Progenitor cell of endocrine pancreas (in vitro differentiated cells): ENCODE data around the gene NXPE3. TPM values are rescaled to one million over a fixed set of nuclear protein-coding genes. Genes with fewer than 3 reads are reported as not detected.

Experiments
- DNase-seq: peaks from one replicate; pipeline ENCODE4 v3.0.0; 2021; ENCODE audit warnings: low spot score; ENCODE audit not compliant: unreplicated experiment
- H3K27ac Mint-ChIP-seq: 2 replicates; pipeline ENCODE4 v1.8.0; 2021; ENCODE audit warnings: mild to moderate bottlenecking, moderate library complexity, mixed read lengths
- H3K27me3 Mint-ChIP-seq: 2 replicates; pipeline ENCODE4 v1.8.0; 2021; ENCODE audit warnings: mixed read lengths
- H3K36me3 Mint-ChIP-seq: 2 replicates; pipeline ENCODE4 v1.8.0; 2022; ENCODE audit warnings: mixed read lengths; ENCODE audit not compliant: insufficient read depth
- H3K4me1 Mint-ChIP-seq: 2 replicates; pipeline ENCODE4 v1.8.0; 2021; ENCODE audit warnings: low read depth, mixed read lengths
- H3K4me3 Mint-ChIP-seq: 2 replicates; pipeline ENCODE4 v1.8.0; 2021; ENCODE audit warnings: low read depth, mild to moderate bottlenecking, moderate library complexity, mixed read lengths
- H3K9me3 Mint-ChIP-seq: 2 replicates; pipeline ENCODE4 v1.8.0; 2021; ENCODE audit warnings: low read depth, mixed read lengths
- total RNA-seq: library from RNA; stranded (reverse); gene quantifications from 2 replicates; pipeline ENCODE4 v1.2.1, GENCODE V29; 2021
- TF ChIP-seq, protein P1 (sequence below): fragments of 200-600 bp; sonication (generic); IDR thresholded peaks from one replicate; pipeline ENCODE4 v1.5.0; 2021; ENCODE audit warnings: antibody characterized with exemption, mild to moderate bottlenecking; ENCODE audit not compliant: unreplicated experiment

The NXPE3 gene
- total RNA-seq, 1 donor from 2014 or later, result 6.4 TPM

GRCh38 chr3:101867511-101867910, 88.5 kb downstream of the NXPE3 start:
- no peak for DNase-seq
- H3K27me3 Mint-ChIP-seq, result no peaks in the 10 kb centered on the region
- no peak overlapping the region for H3K4me3 Mint-ChIP-seq
- no peaks in the 10 kb centered on the region for H3K36me3 Mint-ChIP-seq
- TF ChIP-seq, protein P1, sequence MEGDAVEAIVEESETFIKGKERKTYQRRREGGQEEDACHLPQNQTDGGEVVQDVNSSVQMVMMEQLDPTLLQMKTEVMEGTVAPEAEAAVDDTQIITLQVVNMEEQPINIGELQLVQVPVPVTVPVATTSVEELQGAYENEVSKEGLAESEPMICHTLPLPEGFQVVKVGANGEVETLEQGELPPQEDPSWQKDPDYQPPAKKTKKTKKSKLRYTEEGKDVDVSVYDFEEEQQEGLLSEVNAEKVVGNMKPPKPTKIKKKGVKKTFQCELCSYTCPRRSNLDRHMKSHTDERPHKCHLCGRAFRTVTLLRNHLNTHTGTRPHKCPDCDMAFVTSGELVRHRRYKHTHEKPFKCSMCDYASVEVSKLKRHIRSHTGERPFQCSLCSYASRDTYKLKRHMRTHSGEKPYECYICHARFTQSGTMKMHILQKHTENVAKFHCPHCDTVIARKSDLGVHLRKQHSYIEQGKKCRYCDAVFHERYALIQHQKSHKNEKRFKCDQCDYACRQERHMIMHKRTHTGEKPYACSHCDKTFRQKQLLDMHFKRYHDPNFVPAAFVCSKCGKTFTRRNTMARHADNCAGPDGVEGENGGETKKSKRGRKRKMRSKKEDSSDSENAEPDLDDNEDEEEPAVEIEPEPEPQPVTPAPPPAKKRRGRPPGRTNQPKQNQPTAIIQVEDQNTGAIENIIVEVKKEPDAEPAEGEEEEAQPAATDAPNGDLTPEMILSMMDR, result no peak
- peaks cover 25% of the 10 kb centered on the region for H3K4me1 Mint-ChIP-seq
- H3K9me3 Mint-ChIP-seq, result no peaks in the 10 kb centered on the region
- H3K27ac Mint-ChIP-seq, result no peak overlapping the region

- TF ChIP-seq, protein P1, result no peak
- Mint-ChIP-seq H3K4me3 (no peak overlapping the region), H3K27me3 (no peaks in the 10 kb centered on the region), H3K4me1 (peaks cover 25% of the 10 kb centered on the region), H3K27ac (no peak overlapping the region), H3K36me3 (no peaks in the 10 kb centered on the region), H3K9me3 (no peaks in the 10 kb centered on the region)
- no peak for DNase-seq
These were observed 89.0 kb downstream of the NXPE3 start for GRCh38 chr3:101867996-101868395.

DNA sequence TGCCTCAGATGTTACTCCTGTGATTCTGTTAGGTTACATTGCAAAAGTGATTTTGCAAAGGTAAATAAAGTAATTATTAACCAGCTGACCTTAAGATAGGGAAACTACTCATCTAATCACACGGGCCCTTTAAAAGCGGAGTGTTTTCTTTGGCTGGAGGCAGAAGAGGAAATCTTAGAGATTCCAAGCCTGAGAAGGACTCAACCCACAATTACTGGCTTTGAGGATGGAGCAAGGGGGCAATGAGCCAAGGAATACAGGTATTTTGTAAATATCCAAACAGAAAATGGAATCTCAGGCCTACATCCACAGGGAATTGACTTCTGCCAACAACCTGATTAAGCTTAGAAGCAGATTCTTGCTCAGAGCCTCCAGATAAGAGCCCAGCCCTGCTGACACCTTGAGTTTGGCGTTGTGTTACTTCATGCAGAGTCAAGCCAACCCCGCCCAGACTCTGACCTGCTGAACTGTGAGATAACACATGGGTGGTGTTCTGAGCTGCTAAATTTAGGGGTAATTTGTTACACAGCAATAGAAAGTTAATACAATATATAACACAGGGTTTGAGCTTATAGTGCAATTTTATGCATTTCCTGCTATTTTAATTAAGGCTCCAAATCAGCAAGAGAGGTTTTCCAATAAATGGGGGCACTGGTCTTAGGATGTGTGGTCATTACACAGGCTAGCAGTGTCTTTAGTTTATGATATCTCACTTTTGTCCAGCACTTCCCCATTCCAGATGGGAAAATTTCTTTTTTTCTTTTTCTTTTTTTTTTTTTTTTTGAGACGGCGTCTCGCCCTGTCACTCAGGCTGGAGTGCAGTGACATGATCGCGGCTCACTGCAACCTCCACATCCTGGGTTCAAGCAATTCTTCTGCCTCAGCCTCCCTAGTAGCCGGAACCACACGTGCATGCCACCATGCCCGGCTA, 89.8 kb downstream of the NXPE3 start:
- Mint-ChIP-seq H3K27me3 (no peaks in the 10 kb centered on the region), H3K4me1 (peaks cover 25% of the 10 kb centered on the region), H3K4me3 (no peak overlapping the region), H3K27ac (peak overlapping the region; percentile 45), H3K9me3 (no peaks in the 10 kb centered on the region), H3K36me3 (no peaks in the 10 kb centered on the region)
- TF ChIP-seq, protein P1, result no peak
- DNase-seq, result no peak

GRCh38 chr3:101870138-101870537, 91.1 kb downstream of the NXPE3 start:
- TF ChIP-seq, protein P1, result no peak
- Mint-ChIP-seq H3K4me3 (no peak overlapping the region), H3K9me3 (no peaks in the 10 kb centered on the region), H3K27ac (no peak overlapping the region), H3K4me1 (peaks cover 25% of the 10 kb centered on the region), H3K27me3 (no peaks in the 10 kb centered on the region), H3K36me3 (no peaks in the 10 kb centered on the region)
- no peak for DNase-seq

GRCh38 chr3:101873619-101874018, 94.6 kb downstream of the NXPE3 start:
- no peaks in the 10 kb centered on the region for H3K36me3 Mint-ChIP-seq
- no peak overlapping the region for H3K27ac Mint-ChIP-seq
- no peak for DNase-seq
- TF ChIP-seq, protein P1, result no peak
- no peak overlapping the region for H3K4me3 Mint-ChIP-seq
- H3K9me3 Mint-ChIP-seq, result no peaks in the 10 kb centered on the region
- no peaks in the 10 kb centered on the region for H3K27me3 Mint-ChIP-seq
- H3K4me1 Mint-ChIP-seq, result peaks cover 3% of the 10 kb centered on the region
